Measurements from ENCODE around the gene NGEF.

GRCh38 chr2:233023761-233024410 is 10.8 kb upstream of the NGEF start:
- no peak for TF ChIP-seq POLR2AphosphoS5 (IDR thresholded peaks at IDR 0.05)
- no peak for TF ChIP-seq POLR2A (IDR thresholded peaks at IDR 0.05)
- TF ChIP-seq CTCF (IDR thresholded peaks at IDR 0.05): no peak
- no peak for TF ChIP-seq EP300 (IDR thresholded peaks at IDR 0.05; ENCODE audit: low read depth)

Data from transverse colon (tissue), 4 donors.